GM12801 (cell line): Measurements from ENCODE around the gene SMYD4.

Experiments
- CTCF ChIP-seq: IDR thresholded peaks from one replicate; pipeline ENCODE4 v1.5.1; 2011; ENCODE audit warnings: control low read depth; ENCODE audit not compliant: insufficient read length; ENCODE audit errors: extremely low read depth

The SMYD4 gene

GRCh38 chr17:1871756-1872155 lies 42.1 kb upstream of the SMYD4 start:
- no peak for TF ChIP-seq CTCF

- TF ChIP-seq CTCF = no peak
Measured at GRCh38 chr17:1870592-1870991, 40.9 kb upstream of the SMYD4 start.

- no peak for TF ChIP-seq CTCF
Measured at GRCh38 chr17:1868090-1868489, 38.4 kb upstream of the SMYD4 start.

- no peak for TF ChIP-seq CTCF
Measured at GRCh38 chr17:1867307-1867706, 37.6 kb upstream of the SMYD4 start.

- TF ChIP-seq CTCF = no peak
Measured at GRCh38 chr17:1865252-1866037, 35.7 kb upstream of the SMYD4 start.

- TF ChIP-seq CTCF = no peak
Measured at GRCh38 chr17:1861391-1862010, 31.8 kb upstream of the SMYD4 start.

GRCh38 chr17:1860978-1861377 lies 31.3 kb upstream of the SMYD4 start:
- TF ChIP-seq CTCF = no peak
